Testis (tissue), 3 donors: ENCODE measurements around the gene CFAP410. TPM values are rescaled to one million over a fixed set of nuclear protein-coding genes. Genes with fewer than 3 reads are reported as not detected.

Experiments
- DNase-seq: peaks from one replicate; pipeline ENCODE4 v3.0.0-alpha.2; 2019
- H3K27ac ChIP-seq, 2 donors: fragments of 200-600 bp; sonication (generic); one replicate each; pipeline ENCODE4 v1.5.1; 2019
- H3K27me3 ChIP-seq: fragments of 200-600 bp; sonication (generic); one replicate; pipeline ENCODE4 v1.5.1; 2019
- H3K36me3 ChIP-seq: fragments of 200-600 bp; sonication (generic); one replicate; pipeline ENCODE4 v1.5.1; 2017; ENCODE audit warnings: low read depth; ENCODE audit errors: missing control alignments
- H3K4me1 ChIP-seq: fragments of 200-600 bp; sonication (generic); one replicate; pipeline ENCODE4 v1.5.1; 2019
- H3K4me3 ChIP-seq, 2 donors: fragments of 200-600 bp; sonication (generic); one replicate each; pipeline ENCODE4 v1.5.1; 2017 to 2019
- H3K9me3 ChIP-seq: fragments of 200-600 bp; sonication (generic); one replicate; pipeline ENCODE4 v1.5.1; 2017
- CTCF ChIP-seq, 3 experiments: fragments of 450-650 bp in 2 of 3; fragments of 200-600 bp in 1 of 3; sonication (generic) in 1 of 3; IDR thresholded peaks; one replicate each; pipeline ENCODE4 v1.5.1; 2016 to 2019; ENCODE audit warnings: antibody characterized with exemption in 3 of 3, mild to moderate bottlenecking in 2 of 3, moderate library complexity in 1 of 3
- POLR2A ChIP-seq: fragments of 450-650 bp; IDR thresholded peaks from one replicate; pipeline ENCODE4 v1.6.1; 2017; ENCODE audit warnings: antibody characterized with exemption, mild to moderate bottlenecking, moderate library complexity
- WGBS, 2 donors: methylation state at CpG; one replicate each; pipeline ENCODE4 v1.1.5; 2018; 5-methylcytosine and 5-hydroxymethylcytosine counted together
- intact Hi-C: fragments of 100-400 bp; cut with DNase I; formaldehyde crosslinking; loops from one replicate; pipeline ENCODE4 v1.15.1; 2023; ENCODE audit warnings: low total_unique reads
- polyA plus RNA-seq: library from polyadenylated mRNA; stranded (reverse); fragments of 350-450 nt; fragmentation: Illumina TruSeq; extraction: RNeasy Lipid Tissue Mini Kit (QIAGEN cat#74804); gene quantifications from one replicate; pipeline ENCODE4 v1.2.3, GENCODE V29; 2014; ENCODE audit warnings: low read depth, low replicate concordance; ENCODE audit not compliant: insufficient read depth
- total RNA-seq, 2 donors: library from RNA; depleted of rRNA; stranded (reverse); fragments of >200 nt; gene quantifications; one replicate each; pipeline ENCODE4 v1.2.3, GENCODE V29; 2016

Gene CFAP410
- total and polyA plus RNA-seq, 3 donors from 2014 or later = 40.8 to 81.6 (median 71.7) TPM

- intact Hi-C loops = no loop called here
- 88 to 94% methylated on average over 7 to 21 of the region's 23 CpGs for WGBS, 2 donors
- Histone ChIP-seq H3K27me3 (no peaks in the 10 kb centered on the region), H3K36me3 (no peaks in the 10 kb centered on the region), H3K27ac (no peak overlapping the region), H3K4me1 (peaks cover 3% of the 10 kb centered on the region), H3K9me3 (no peaks in the 10 kb centered on the region), H3K4me3 (no peak overlapping the region)
- no peak for DNase-seq
- no peak for TF ChIP-seq POLR2A
- TF ChIP-seq CTCF (IDR thresholded peaks at IDR 0.05) = no peak
Observed at GRCh38 chr21:44321846-44322450, 17.2 kb downstream of the CFAP410 start.

- WGBS, 2 donors = 94 to 100% methylated on average over 1 to 13 of the region's 13 CpGs
- intact Hi-C loops = no loop called here
- DNase-seq = no peak
- H3K27ac ChIP-seq = no peak overlapping the region
- H3K4me3 ChIP-seq = no peak overlapping the region
- H3K27me3 ChIP-seq = no peaks in the 10 kb centered on the region
- no peaks in the 10 kb centered on the region for H3K9me3 ChIP-seq
- H3K4me1 ChIP-seq = peaks cover 3% of the 10 kb centered on the region
- TF ChIP-seq CTCF (IDR thresholded peaks at IDR 0.05) = no peak
- TF ChIP-seq POLR2A = no peak
- H3K36me3 ChIP-seq = no peaks in the 10 kb centered on the region
Observed at GRCh38 chr21:44320847-44321246, 18.3 kb downstream of the CFAP410 start.

GRCh38 chr21:44319407-44320065, 19.7 kb downstream of the CFAP410 start:
- H3K36me3 ChIP-seq = no peaks in the 10 kb centered on the region
- WGBS, 2 donors = 93 to 94% methylated on average over 12 to 26 of the region's 35 CpGs

GRCh38 chr21:44318489-44319285, 20.5 kb downstream of the CFAP410 start:
- TF ChIP-seq CTCF (IDR thresholded peaks at IDR 0.05) (no peak), POLR2A (no peak)
- Histone ChIP-seq H3K9me3 (no peaks in the 10 kb centered on the region), H3K36me3 (no peaks in the 10 kb centered on the region), H3K27ac (no peak overlapping the region), H3K4me3 (no peak overlapping the region), H3K27me3 (no peaks in the 10 kb centered on the region), H3K4me1 (no peaks in the 10 kb centered on the region)
- intact Hi-C loops = no loop called here
- no peak for DNase-seq
- WGBS, 2 donors = 93 to 100% methylated on average over 6 to 25 of the region's 25 CpGs

More at GRCh38 chr21:44319407-44320065, 19.7 kb downstream of the CFAP410 start:
- no peak overlapping the region for H3K27ac ChIP-seq
- H3K4me1 ChIP-seq = no peaks in the 10 kb centered on the region
- no peak for TF ChIP-seq CTCF (IDR thresholded peaks at IDR 0.05)
- no peak for TF ChIP-seq POLR2A
- no peak for DNase-seq
- no peak overlapping the region for H3K4me3 ChIP-seq
- no peaks in the 10 kb centered on the region for H3K9me3 ChIP-seq
- intact Hi-C loops = no loop called here
- no peaks in the 10 kb centered on the region for H3K27me3 ChIP-seq
